Putamen (tissue), 1 donor: ENCODE data around the gene CORO2A.

Experiments
- DNase-seq: peaks from one replicate; pipeline ENCODE4 v3.0.0-alpha.2; 2016; ENCODE audit warnings: low spot score

CORO2A gene

DNA sequence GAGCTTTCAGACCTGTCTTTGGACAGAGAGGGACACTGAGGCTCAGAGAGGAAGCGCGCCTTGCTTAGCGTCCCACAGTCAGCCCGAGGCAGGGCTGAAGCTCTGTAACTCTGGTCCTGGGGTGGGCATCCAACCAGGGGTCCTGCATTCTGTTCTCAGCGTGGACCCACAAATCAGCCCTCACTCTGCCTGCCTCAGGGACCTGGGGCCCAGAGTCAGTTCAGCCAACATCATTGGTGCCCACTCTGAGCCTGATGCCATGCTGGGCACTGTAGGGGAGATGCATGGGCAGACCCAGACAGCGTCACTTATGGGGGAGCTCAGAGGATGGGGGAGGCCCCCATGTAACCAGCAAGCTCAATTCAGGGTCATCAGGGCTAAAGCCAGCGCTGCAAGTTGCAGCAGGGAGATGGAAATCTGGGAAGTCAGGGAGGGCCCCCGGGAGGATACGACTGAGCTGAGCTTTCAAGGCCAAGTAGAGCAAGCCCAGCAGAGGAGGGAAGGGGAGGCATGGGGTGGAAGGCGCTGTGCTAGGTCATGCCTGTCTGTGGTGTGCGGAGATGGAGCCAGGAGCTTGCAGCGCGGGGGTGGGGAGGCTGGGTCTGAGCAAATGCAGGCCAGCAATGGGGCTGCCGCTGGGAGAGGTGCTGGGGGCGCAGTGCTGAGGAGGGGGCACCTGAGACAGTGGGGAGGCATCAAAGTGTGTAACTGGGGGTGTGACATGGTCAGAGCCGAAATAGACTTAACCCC lies 21.1 kb downstream of the CORO2A start:
- DNase-seq = no peak

DNA sequence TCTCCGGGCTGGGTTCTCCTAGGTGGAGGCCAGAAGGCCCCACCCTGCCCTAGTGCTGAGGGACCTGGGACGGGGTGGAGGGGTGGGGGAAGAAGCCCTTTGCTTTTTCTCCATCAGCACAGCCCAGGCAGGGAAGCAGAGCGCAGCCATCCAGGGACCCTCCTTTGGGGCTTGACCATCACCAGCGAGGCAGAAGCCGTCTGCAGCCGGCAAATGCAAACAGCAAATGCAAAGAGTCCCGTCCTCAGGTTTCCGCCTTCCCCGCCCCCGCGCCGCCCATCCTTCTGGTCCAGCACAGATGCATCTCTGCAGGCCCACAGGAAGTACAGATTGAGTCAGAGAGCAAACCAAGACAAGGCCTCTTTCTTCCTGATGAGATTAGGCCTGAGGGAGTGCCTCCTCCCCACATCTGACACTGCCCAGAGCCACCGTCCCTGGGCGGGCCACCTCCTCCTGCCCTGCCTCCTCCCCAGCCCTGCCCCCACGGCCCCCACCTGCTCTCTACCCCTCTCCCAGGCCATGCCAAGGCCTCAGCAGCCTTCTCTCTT lies 23.4 kb downstream of the CORO2A start:
- no peak for DNase-seq

DNA sequence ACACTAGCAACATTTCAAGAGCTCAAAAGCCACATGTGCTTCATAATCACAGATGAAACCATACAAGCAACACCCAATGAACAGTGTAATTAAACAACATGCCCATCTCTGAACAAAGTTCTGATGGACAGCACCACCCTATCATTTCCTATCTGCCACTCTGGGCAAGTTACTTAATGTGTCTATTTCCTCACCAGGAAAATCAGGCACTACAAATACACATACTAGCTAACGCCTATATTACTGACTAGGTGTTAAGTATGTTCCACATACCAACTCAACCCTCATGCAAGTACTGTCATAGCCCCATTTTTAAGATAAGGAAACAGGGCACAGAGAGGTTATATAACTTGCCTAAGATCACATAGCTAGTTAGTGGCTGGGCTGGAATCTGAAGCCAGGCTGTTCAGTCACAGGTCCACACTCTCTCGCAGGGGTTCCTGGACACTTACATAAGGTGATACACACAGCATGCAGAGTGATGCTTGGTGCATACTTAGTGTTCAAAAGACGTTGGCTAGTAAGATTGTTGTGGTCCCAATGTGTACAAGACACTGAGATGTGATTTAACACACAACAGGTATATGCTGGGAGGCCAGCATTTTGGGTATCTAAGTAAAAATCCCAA lies 24.2 kb downstream of the CORO2A start:
- DNase-seq = no peak

DNA sequence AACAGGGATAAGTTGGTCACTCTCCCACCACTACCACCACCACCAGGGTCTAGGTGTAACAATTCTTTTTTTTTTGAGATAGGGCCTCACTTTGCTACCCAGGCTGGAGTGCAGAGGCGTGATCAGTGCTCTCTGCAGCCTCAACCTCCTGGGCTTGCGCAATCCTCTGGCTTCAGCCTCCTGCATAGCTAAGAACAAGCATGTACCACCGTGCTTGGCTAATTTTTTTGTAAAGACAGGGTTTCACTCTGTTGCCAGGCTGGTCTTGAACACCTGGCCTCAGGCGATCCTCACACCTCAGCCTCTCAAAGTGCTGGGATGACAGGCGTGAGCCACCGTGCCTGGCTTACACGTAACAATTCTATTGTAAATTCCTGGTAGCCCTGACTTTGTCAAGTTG lies 27.5 kb downstream of the CORO2A start:
- no peak for DNase-seq

DNA sequence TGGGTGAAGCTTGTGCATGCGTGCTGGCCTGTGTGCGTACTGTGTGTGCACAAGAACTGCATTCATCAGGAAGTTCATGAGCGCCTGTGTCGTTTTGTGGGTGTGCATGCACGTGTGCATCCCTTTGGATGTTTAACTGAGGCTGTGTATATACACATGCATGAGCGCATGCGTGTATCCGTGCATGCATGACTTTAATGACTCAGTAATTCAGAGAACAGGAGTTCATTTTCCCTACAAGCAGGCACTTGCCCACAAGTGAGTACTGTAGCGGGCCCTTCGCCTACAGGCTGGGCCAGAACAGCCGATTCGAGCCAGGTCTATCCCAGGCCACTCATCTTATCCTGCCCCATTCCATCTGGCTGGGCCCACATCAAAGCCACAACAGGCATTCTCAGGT lies 29.8 kb downstream of the CORO2A start:
- no peak for DNase-seq

DNA sequence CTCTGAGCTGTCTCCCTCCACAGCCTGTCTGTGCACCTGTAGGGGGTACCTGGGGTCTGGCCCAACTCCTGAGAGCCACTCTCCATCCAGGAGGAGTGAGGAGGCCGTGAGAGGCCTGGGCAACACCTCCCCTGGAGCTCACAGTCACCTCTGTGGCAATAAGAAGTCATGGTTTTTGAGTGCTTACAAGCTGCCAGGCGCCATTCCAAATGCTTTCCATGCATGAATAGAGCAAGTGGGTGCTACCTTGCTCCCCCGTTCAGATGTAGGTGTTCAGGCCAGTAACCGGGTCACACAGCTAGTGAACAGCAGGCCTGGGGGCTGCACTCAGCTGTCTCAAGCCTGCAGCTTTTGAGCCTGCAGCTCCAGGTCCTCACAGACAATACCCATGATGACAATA lies 30.6 kb downstream of the CORO2A start:
- DNase-seq = no peak

DNA sequence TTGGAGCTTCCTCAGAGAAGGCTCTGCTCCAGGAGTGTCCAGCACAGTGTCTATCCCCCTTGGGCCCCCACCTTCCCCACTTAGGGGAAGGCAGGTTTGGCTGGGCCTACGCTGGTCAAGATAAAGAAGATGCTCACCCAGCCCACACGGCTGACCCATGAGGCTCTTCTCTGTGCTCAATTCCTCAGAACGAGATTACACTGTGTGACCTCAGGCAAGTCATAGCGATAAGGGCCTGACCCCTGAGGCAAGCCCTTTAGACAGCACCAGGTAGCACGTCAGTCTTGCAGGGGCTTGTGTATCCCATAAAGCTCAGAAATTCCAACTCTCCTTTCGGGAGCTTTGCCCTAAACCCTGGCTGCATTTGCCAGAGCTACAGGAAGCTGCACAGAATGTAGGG lies 32.6 kb downstream of the CORO2A start:
- no peak for DNase-seq

DNA sequence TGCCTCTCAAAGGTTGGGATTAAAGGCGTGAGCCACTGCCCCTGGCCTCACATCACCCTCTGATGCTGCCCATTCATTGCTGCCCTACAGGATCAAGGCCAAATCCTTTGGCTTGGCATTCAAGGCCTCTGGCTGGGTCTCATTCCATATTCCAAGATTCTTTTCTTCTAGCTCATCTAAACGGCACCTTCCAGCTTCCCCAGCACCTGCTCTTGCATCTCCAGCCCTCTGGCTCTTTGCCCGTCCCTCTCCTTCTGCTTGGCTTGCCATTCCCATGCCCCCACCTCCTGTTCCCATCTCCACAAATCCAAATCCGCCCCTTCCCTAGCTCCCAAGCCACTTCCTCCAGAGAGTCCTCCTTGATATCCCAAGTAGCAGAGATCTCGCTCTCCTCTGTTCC lies 33.1 kb downstream of the CORO2A start:
- no peak for DNase-seq

DNA sequence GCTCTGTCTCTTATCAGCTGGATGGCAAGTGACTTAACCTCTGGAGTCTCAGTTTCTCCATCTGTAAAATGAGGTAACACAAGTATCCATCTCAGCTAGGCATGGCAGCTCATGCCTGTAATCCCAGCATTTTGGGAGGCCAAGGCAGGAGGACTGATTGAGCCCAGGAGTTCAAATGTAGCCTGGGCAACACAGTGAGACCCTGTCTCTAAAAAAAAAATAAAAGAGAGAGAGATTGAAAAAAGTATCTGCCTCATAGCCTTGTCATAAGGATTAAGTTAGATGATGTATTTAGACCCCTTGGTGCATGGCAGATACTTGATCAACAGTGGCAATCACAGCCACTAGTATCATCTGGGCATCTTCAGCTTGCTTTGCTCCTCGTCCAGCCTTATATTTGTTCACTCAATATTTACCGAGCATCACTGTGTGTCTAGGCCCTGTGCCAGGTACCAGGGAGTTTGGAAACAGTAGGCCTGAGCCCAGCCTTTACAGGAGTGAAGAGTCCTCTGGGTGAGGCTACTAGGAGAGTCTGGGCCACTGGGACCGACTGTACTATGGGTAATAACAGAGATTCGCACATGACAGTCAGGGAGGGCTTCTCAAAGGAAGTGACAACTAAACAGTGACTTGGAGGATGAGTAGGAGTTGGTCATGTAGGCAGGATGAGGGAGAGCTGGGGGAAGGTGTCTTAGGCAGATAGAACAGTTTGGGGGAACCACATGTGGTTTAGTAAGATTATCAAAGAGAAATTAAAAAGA lies 34.2 kb downstream of the CORO2A start:
- no peak for DNase-seq

DNA sequence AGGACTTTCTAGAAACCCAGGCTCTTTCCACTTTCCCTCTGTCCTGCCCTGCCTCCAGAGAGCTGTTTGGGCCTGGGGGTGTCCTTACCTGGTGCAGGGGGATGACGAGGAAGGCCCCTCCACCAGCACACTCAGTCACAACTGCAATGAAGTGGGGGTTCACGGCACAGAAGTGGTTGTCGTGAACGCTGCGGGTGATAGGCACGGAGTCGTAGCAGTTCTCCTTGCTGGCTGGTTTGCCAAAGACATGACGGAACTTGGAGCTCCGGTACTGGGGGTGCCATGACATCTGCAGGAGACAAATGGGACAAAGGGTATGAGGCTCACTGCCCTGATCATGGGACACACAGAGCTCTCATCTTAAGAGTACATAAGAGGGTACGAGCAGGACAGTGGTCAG lies 35.1 kb downstream of the CORO2A start:
- DNase-seq = no peak

DNA sequence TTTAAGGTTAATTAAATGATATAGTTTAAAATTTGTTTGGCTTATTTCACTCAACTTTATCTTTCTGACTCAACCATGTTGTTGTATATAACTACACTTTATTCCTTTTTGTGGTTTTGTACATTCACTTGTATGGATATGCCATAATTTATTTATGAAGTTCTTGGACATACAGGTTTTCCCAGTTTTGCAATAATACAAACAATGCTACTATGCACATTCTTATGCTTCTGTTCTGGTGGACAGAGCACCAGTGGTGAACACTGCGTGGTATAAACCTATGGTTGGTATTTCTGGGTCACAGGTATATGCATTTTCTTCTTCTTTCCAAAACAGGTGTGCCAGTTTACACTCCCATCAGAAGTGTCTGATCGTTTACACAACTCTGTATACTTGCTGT lies 37.8 kb downstream of the CORO2A start:
- DNase-seq = no peak

DNA sequence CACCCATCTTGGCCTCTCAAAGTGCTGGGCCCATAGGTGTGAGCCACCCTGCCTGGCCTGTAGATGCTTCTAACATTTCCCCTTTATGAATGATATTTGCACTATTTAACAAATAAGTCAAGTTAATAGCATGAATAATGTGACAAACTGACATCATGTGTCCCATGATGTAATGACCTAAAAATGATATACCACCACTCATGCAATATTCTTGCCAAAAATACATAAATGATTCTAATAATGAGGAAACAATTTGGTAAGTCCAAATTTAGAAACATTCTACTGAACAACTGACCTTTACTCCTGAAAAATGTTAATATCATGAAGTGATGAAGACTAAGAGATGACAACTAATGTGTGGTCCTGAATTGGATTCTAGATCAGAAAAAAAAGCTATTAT lies 39.9 kb downstream of the CORO2A start:
- DNase-seq = no peak

DNA sequence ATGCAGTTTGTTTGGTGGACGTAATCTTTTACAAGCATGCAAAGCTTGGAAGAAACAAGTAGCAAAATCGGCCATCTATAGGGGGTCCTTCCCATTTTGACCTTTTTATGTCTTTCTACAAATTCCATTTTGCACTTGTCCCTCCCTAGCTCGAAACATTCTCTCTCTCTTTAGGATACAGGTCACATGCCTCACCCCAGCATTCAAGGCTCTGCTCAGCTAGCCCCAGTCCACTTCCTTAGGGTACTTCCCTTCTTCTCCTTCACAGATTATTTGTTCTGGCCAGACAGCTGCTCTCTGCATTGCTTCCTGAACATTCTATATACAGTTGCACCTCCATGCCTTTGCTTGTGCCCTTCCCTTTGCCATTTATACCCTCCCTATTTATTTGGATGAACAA lies 41.7 kb downstream of the CORO2A start:
- DNase-seq = no peak

DNA sequence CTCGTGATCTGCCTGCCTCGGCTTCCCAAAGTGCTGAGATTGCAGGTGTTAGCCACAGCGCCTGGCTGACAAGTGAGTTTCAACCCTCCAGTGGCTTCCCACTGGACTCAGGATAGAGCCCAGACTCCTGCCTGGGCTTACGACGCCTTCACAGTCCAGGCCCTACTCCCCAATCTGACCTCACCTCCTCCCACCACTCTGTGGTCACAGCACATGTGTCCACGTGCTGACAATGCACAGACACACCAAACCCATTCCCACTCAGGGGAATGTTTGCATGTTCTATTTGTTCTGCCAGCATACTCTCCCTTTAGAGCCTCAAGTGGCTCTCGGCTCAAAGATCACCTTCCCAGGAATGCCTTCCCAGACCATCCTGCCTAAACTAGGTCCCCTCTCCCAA lies 42.3 kb downstream of the CORO2A start:
- DNase-seq = no peak

DNA sequence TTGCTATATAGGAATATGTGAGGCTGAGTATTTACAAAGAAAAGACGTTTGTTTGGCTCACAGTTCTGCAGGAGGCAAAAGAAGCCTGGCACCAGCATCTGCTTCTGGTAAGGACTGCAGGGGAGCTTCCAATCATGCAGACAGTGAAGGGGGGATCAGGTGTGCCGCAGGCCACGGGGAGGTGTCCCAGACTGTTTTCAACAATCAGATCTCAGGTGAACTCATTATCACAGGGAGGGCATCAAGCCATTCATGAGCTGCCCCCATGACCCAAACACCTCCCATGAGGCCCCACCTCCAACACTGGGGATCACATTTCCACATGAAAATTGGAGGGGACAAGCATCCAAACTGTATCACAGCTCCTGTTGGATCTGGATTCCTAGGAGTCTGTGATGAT lies 43.0 kb downstream of the CORO2A start:
- DNase-seq = no peak

DNA sequence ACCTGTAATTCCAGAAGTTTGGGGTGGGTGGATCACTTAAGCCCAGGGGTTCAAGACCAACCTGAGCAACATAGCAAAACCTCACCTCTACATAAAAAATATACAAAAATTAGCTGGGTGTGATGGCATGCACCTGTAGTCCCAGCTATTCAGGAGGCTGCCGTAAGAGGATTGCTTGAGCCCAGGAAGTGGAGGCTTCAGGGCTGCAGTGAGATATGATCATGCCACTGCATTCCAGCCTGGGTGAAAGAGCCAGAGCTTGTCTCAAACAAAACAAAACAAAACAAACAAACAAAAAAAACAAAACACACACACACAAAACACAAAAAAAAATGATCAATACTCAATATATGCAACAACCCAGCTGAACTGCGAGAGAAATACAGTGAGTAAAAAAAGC lies 44.0 kb downstream of the CORO2A start:
- DNase-seq = no peak

DNA sequence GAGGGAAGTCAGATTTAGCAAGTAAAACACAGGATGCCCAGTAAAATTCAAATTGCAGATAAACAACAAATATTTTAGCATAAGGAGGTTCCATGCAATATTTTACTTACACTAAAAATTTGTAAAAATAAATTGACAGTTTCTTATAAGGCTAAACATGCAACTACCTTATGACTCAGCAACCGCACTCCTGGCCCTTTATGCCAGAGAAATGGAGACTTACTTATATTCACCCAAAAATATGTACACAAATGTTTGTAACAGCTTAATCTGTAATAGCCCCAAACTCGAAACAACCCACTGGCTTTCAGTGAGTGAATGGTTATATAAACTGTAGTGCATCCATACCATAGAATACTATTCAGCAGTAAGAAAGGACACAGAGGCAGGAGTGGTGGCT lies 44.9 kb downstream of the CORO2A start:
- DNase-seq = no peak

DNA sequence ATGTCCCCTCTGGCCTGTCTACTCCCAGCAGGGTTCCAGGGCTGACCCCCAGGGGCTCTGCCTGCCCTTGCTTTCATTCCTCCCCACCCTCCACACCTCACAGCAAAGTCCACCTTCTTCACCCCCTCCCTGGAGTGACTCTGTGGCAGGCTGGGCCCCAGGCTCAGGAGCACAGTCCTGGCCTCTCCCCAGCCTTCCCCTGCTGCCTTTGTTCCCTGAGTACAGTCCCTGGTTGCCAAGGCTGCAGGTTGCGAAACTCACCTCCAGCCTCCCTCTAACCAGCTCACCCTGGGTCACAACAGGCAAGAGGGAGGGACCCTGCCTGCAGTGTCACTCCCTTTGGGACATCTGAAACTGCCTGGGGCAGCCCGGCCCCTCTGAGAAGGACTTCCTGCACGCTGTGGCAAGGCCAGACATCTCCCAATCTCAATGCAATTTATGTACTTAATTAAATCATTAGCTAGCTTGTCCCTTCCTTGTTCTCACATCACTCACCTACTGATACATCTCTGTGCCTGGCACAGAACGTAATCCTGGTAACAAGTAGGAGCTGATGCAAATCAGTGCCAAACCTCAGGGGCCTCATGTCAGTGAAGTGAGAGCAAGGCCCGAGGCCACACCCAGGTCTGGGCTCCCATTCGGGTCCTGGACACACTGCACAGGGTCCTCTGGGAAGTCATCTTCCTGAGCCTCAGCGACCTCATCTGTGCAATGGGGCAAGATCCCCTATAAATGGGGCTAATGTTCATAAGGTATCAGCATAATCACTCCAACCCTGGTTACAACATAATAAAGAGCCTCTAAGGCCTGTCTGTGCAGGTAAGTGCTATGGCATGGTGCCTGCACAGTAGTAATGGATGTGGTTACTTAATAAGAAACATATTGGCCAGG lies 46.1 kb downstream of the CORO2A start:
- no peak for DNase-seq

DNA sequence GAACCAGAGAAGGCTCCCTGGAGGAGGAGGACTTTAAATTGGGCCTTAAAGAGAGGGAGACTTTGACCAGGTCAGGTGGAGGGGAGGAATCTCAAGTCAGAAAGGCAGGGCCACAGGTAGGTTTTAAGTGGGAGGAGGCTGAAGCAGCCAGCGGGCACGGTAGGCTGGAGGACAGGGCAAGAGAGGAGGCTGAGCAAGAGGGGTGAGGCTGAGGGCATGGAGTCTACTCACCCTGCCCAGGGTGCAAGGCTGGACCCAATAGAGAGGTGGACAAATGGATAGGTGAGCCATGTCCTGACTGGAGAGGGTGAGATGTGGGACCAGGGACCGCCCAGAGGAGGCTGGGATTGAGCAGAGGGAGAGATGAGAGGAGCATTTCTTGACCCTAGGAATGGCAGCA lies 47.8 kb downstream of the CORO2A start:
- DNase-seq = no peak

DNA sequence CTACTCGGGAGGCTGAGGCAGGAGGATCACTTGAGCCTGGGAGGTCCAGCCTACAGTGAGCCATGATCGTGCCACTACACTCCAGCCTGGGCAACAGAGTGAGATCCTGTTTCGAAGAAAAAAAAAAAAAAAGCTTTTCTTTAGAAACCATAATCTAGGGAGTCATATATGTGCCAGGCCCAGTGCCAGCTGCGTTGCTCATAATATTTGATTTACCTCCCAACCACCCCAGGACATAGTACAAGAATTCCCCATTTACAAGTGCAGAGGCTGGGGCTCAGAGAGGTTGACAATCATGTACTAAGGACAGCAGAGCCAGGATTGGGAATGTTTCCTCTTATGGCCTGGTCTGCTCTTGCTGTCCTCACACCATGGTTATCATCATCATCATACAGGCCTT lies 48.4 kb downstream of the CORO2A start:
- DNase-seq = no peak

DNA sequence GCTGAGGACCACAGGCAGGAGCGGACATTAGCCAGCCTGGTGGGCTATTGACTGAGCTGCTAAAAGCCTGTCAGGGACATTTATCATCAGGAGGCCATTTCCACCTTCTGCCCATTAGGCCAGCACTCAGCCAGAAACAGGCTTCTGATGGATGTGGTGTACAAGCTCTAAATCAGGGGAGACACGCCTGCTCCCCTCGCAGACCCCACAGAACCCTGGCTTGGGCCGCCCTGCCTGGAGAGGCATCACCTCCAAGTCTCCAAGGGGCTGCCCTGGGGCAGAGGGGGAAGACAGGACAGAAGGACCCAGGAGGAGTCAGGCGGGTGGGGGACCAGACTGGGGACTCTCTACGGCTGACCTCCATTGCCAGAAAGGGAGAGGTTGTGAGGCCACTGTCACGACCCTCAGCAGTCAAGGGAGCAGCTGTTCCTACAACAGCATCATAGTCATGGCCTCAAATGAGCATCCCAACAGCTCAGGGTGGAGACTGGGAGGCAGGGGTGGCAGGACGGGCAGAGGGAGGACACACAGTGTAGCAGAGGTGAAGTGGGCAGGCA lies 49.4 kb downstream of the CORO2A start:
- DNase-seq = no peak
